Upper lobe of left lung (tissue), 4 donors: ENCODE measurements around the gene KCTD7.

Source experiments
- POLR2A ChIP-seq, 4 donors: fragments of 450-650 bp; IDR thresholded peaks; one replicate each; pipeline ENCODE4 v1.5.1; 2016 to 2017; ENCODE audit warnings: antibody characterized with exemption in 4 of 4, mild to moderate bottlenecking in 2 of 4
- POLR2AphosphoS5 ChIP-seq, 2 donors: sonication (generic); formaldehyde crosslinking; IDR thresholded peaks; one replicate each; pipeline ENCODE4 v1.5.1; 2017; ENCODE audit warnings: antibody characterized with exemption in 2 of 2
- TF ChIP-seq, protein P1 (sequence below), 6 experiments: fragments of 450-650 bp in 4 of 6; fragments of 200-600 bp in 2 of 6; sonication (generic) in 2 of 6; IDR thresholded peaks; one replicate each; pipeline ENCODE4 v1.5.1; 2016 to 2019; ENCODE audit warnings: antibody characterized with exemption in 6 of 6

DNA sequence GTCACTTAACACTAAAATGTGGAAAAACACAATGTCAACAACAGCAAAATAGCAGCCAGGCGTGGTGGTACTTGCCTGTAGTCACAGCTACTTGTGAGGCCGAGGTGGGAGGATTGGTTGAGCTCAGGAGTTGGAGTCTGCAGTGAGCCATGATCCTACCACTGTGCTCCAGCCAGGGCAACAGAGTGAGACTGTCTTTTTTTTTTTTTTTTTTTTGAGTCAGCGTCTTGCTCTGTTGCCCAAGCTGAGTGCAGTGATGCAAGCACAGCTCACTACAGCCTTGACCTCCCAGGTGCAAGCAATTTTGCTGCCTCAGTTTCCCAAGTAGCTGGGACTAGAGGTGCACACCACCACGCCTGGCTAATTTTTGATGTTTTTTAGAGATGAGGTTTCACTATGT lies 6.1 kb downstream of the KCTD7 start:
- TF ChIP-seq, protein P1, sequence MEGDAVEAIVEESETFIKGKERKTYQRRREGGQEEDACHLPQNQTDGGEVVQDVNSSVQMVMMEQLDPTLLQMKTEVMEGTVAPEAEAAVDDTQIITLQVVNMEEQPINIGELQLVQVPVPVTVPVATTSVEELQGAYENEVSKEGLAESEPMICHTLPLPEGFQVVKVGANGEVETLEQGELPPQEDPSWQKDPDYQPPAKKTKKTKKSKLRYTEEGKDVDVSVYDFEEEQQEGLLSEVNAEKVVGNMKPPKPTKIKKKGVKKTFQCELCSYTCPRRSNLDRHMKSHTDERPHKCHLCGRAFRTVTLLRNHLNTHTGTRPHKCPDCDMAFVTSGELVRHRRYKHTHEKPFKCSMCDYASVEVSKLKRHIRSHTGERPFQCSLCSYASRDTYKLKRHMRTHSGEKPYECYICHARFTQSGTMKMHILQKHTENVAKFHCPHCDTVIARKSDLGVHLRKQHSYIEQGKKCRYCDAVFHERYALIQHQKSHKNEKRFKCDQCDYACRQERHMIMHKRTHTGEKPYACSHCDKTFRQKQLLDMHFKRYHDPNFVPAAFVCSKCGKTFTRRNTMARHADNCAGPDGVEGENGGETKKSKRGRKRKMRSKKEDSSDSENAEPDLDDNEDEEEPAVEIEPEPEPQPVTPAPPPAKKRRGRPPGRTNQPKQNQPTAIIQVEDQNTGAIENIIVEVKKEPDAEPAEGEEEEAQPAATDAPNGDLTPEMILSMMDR (IDR thresholded peaks at IDR 0.05): no peak
- no peak for TF ChIP-seq POLR2AphosphoS5 (IDR thresholded peaks at IDR 0.05)
- no peak for TF ChIP-seq POLR2A (IDR thresholded peaks at IDR 0.05)
